Measurements from ENCODE around the gene CNNM4. TPM values are rescaled to one million over a fixed set of nuclear protein-coding genes. Genes with fewer than 3 reads are reported as not detected.

CNNM4 gene
- total and polyA plus RNA-seq, 2 of the 4 experiments (the other 2 are of a cell fraction) = 2.0 to 4.1 TPM

- no peaks in the 10 kb centered on the region for H3K36me3 ChIP-seq (ENCODE audit: control insufficient read depth, insufficient read depth, low read length)
- no peak overlapping the region for H2BK120ac ChIP-seq (ENCODE audit: low read depth, low read length)
- no peak overlapping the region for H2BK20ac ChIP-seq (ENCODE audit: low read depth, low read length)
- TF ChIP-seq RFX5 (IDR thresholded peaks at IDR 0.05; ENCODE audit: low read depth, low read length) (no peak), BHLHE40 (IDR thresholded peaks at IDR 0.05; ENCODE audit: low read depth, low read length) (no peak), RCOR1 (IDR thresholded peaks at IDR 0.05; ENCODE audit: insufficient replicate concordance, low read length) (no peak), CHD1 (IDR thresholded peaks at IDR 0.05; ENCODE audit: low read depth, low read length) (no peak), NFE2L2 (IDR thresholded peaks at IDR 0.05; ENCODE audit: low read depth, low read length) (no peak), CTCF (conservative IDR thresholded peaks at IDR 0.05; ENCODE audit: low read depth, low read length) (no peak), RAD21 (IDR thresholded peaks at IDR 0.05; ENCODE audit: low read length) (no peak), CEBPB (IDR thresholded peaks at IDR 0.05; ENCODE audit: low read depth, low read length) (no peak), SMC3 (IDR thresholded peaks at IDR 0.05; ENCODE audit: low read depth, low read length) (no peak), POLR2A (IDR thresholded peaks at IDR 0.05; ENCODE audit: low read depth, low read length) (no peak), MXI1 (IDR thresholded peaks at IDR 0.05; ENCODE audit: borderline replicate concordance, low read depth, low read length) (no peak), MAFK (IDR thresholded peaks at IDR 0.05; ENCODE audit: low read depth, low read length) (no peak), ELK1 (IDR thresholded peaks at IDR 0.05; ENCODE audit: borderline replicate concordance, low read depth, low read length) (no peak), MAZ (IDR thresholded peaks at IDR 0.05; ENCODE audit: borderline replicate concordance, low read depth, low read length) (no peak), FOS (IDR thresholded peaks at IDR 0.05; ENCODE audit: low read depth, low read length) (no peak), USF2 (IDR thresholded peaks at IDR 0.05; ENCODE audit: low read depth, low read length) (no peak)
- no peak overlapping the region for H2AK5ac ChIP-seq (ENCODE audit: low read depth, low read length)
- ChIA-PET CTCF (interaction anchor here (0.7 kb wide), 1 partner anchor 17 kb away, joined by 3 read pairs; no protein-coding TSS in a partner anchor), POLR2A (ENCODE audit: unreplicated experiment) (no interaction called here)
- intact Hi-C loops (cut with micrococcal nuclease) (no loop called here), dilution Hi-C loops (cut with HindIII; ENCODE audit: low sequenced_read_pairs, unreplicated experiment) (no loop called here), in situ Hi-C loops (cut with MboI; ENCODE audit: low sequenced_read_pairs) (no loop called here)
- no peaks in the 10 kb centered on the region for H3K27me3 ChIP-seq (ENCODE audit: control insufficient read depth, insufficient read depth, low read length)
- H3K9me3 ChIP-seq (ENCODE audit: control insufficient read depth, insufficient read depth, low read length) = no peaks in the 10 kb centered on the region
- DNase-seq (no peak), ATAC-seq (ENCODE audit: low read depth) (no peak)
- no peak overlapping the region for H2BK5ac ChIP-seq (ENCODE audit: low read depth, low read length, poor library complexity, severe bottlenecking)
- peaks cover 14% of the 10 kb centered on the region; the same call in 1 of the 2 replicates for H3K9me1 ChIP-seq (ENCODE audit: insufficient read depth, low read length)
- no TSS peak for BruUV-seq (replicated peaks)
- H3K56ac ChIP-seq (ENCODE audit: extremely low read depth, insufficient read depth, low read length) = no peak overlapping the region
- H2AFZ ChIP-seq (replicated peaks; ENCODE audit: low read length, poor library complexity) = no peak overlapping the region
- no peak overlapping the region for H3K14ac ChIP-seq (replicated peaks; ENCODE audit: low read depth, low read length)
- no peaks in the 10 kb centered on the region for H4K20me1 ChIP-seq (ENCODE audit: insufficient read depth, low read length)
- H4K5ac ChIP-seq (ENCODE audit: low read depth, low read length) = no peak overlapping the region
- peaks cover 20% of the 10 kb centered on the region for H3K4me1 ChIP-seq (ENCODE audit: control insufficient read depth, insufficient read depth, low read length)
- H4K8ac ChIP-seq (ENCODE audit: low read depth in 2 of 2, low read length in 2 of 2) = no peak overlapping the region
- H3K4ac ChIP-seq (ENCODE audit: low read depth, low read length) = no peak overlapping the region
- no peak overlapping the region for H3K18ac ChIP-seq (ENCODE audit: low read depth, low read length)
- H2AK9ac ChIP-seq (replicated peaks; ENCODE audit: low read depth, low read length, poor library complexity) = no peak overlapping the region
- H3K79me1 ChIP-seq (ENCODE audit: low read depth in 1 of 2, low read length in 2 of 2) = peaks cover 15 to 25% of the 10 kb centered on the region in 2 experiments; a peak in 3 of 4 replicates
- H3K4me2 ChIP-seq (ENCODE audit: low read depth, low read length) = no peak overlapping the region
- WGBS, 2 experiments (ENCODE audit: extremely low coverage in 2 of 2, insufficient read length in 1 of 2) = no CpG with 5 or more reads among the region's 3 CpGs
- H4K91ac ChIP-seq (ENCODE audit: insufficient read depth, low read depth, low read length) = no peak overlapping the region
- no peak overlapping the region for H3K23ac ChIP-seq (ENCODE audit: low read depth, low read length)
- H2BK15ac ChIP-seq (ENCODE audit: low read depth, low read length) = no peak overlapping the region
- H3K9ac ChIP-seq (ENCODE audit: low read depth, low read length) = no peak overlapping the region
- H3K4me3 ChIP-seq (ENCODE audit: insufficient read depth, low read depth, low read length) = no peak overlapping the region
- no peak overlapping the region for H3K27ac ChIP-seq (ENCODE audit: insufficient read depth, low read length)
Measured at GRCh38 chr2:96758987-96759386, 1.7 kb upstream of the CNNM4 start.
